Spleen (tissue), 7 donors: ENCODE data around the gene JAM3.

Experiments used
- CTCF ChIP-seq, 11 experiments: fragments of 200-600 bp in 7 of 11; fragments of 450-650 bp in 4 of 11; sonication (generic) in 4 of 11; IDR thresholded peaks in 8 of 11; conservative IDR thresholded peaks in 3 of 11; 1 replicate in 7 of 11; 2 replicates in 4 of 11; pipeline versions ENCODE4 v1.4.0 to v1.8.0; 2016 to 2021; ENCODE audit warnings: antibody characterized with exemption in 11 of 11, inconsistent platforms in 4 of 11, mild to moderate bottlenecking in 1 of 11
- POLR2A ChIP-seq, 3 donors: fragments of 450-650 bp; IDR thresholded peaks; one replicate each; pipeline ENCODE4 v1.5.1; 2017; ENCODE audit warnings: antibody characterized with exemption in 3 of 3, mild to moderate bottlenecking in 1 of 3
- POLR2AphosphoS5 ChIP-seq, 3 donors: sonication (generic); formaldehyde crosslinking; IDR thresholded peaks; one replicate each; pipeline ENCODE4 v1.5.1; 2017; ENCODE audit warnings: antibody characterized with exemption in 3 of 3
- donor health status: DM: no; HTN: no; CAD: no; lungs with moderate emphysema.
- donor health status: DM: no; HTN: no; CAD: no.
- donor health status: DM: no; HTN: no; CAD: no.

DNA sequence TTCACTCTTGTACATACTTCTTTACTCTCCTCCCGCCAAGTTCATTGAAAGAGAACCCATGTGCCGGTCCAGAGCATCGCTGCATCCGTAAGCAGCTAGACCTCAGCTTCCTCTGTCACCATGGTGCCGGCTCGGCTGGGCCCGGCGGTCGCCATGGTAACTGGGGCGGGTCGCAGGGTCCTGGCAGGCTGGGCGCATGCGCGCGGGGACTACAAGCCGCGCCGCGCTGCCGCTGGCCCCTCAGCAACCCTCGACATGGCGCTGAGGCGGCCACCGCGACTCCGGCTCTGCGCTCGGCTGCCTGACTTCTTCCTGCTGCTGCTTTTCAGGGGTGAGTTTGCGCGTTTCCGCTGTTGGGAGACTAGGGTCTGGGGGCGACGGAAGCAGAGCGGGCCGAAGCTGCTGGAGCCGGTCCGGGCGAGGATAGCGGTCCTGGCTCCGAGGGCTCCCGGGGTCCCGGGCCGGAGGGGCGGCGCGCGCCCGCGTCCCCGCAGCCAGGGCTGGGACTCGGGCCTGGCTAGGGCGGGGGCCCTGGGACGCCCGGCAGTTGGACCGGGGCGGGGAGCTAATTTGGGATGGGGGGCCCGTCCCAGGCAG is at the start of gene JAM3:
- TF ChIP-seq POLR2AphosphoS5 (IDR thresholded peaks at IDR 0.05), result peak; percentile 90 to 97 (median 92)
- no peak for TF ChIP-seq CTCF (IDR thresholded peaks at IDR 0.05 in 8 of 11, conservative IDR thresholded peaks at IDR 0.05 in 3 of 11)
- peak in 2 of 3 donors; percentile 6 to 78 for TF ChIP-seq POLR2A (IDR thresholded peaks at IDR 0.05)
